Ovary (tissue), 9 donors: ENCODE measurements around the gene ISG20. TPM values are rescaled to one million over a fixed set of nuclear protein-coding genes. Genes with fewer than 3 reads are reported as not detected.

Source experiments
- DNase-seq, 5 donors: peaks; one replicate each; pipeline ENCODE4 v3.0.0-alpha.2; 2019 to 2020
- H3K27ac ChIP-seq, 2 donors: fragments of 200-600 bp; one replicate each; pipeline versions ENCODE4 v1.5.1 to v1.8.0; 2019 to 2022
- H3K27me3 ChIP-seq: fragments of 200-600 bp; one replicate; pipeline ENCODE4 v1.8.0; 2022
- H3K36me3 ChIP-seq: fragments of 200-600 bp; sonication (generic); one replicate; pipeline ENCODE4 v1.5.1; 2019
- H3K4me1 ChIP-seq: one replicate; pipeline ENCODE4 v1.8.1; 2013; ENCODE audit warnings: mild to moderate bottlenecking, moderate library complexity; ENCODE audit not compliant: insufficient read depth
- H3K4me3 ChIP-seq: fragments of 200-600 bp; sonication (generic); one replicate; pipeline ENCODE4 v1.5.1; 2017
- H3K9me3 ChIP-seq, 2 donors: fragments of 200-600 bp in 1 of 2; sonication (generic) in 1 of 2; one replicate each; pipeline versions ENCODE4 v1.5.1 to v1.8.1; 2013 to 2019; ENCODE audit warnings: mild to moderate bottlenecking in 1 of 2, moderate library complexity in 1 of 2
- CTCF ChIP-seq, 3 donors: fragments of 450-650 bp in 2 of 3; fragments of 200-600 bp in 1 of 3; IDR thresholded peaks; one replicate each; pipeline versions ENCODE4 v1.5.1 to v1.8.0; 2016 to 2022; ENCODE audit warnings: antibody characterized with exemption in 3 of 3, mild to moderate bottlenecking in 1 of 3
- EP300 ChIP-seq: sonication (generic); formaldehyde crosslinking; IDR thresholded peaks from one replicate; pipeline ENCODE4 v1.6.1; 2017; ENCODE audit warnings: antibody characterized with exemption
- POLR2A ChIP-seq: fragments of 450-650 bp; IDR thresholded peaks from one replicate; pipeline ENCODE4 v1.6.1; 2017; ENCODE audit warnings: antibody characterized with exemption, mild to moderate bottlenecking, moderate library complexity
- WGBS, 3 donors: extraction: QIAGEN DNeasy Blood & Tissue Kit in 1 of 3; methylation state at CpG; one replicate each; pipeline versions ENCODE4 v1.1.5 to v1.1.7; 2013 to 2017; 5-methylcytosine and 5-hydroxymethylcytosine counted together
- intact Hi-C, 4 donors: fragments of 100-400 bp; cut with DNase I; formaldehyde crosslinking; loops; one replicate each; pipeline versions ENCODE4 v1.11.0 to v1.15.1; 2022 to 2023
- polyA plus RNA-seq, 2 donors: library from polyadenylated mRNA; stranded (reverse); fragments of 200-250 nt in 1 of 2; fragments of 350-450 nt in 1 of 2; fragmentation: Illumina TruSeq in 1 of 2; extraction: RNeasy Lipid Tissue Mini Kit (QIAGEN cat#74804) in 1 of 2; gene quantifications; one replicate each; pipeline ENCODE4 v1.2.3, GENCODE V29; 2013 to 2014
- total RNA-seq, 7 donors: library from RNA; depleted of rRNA in 2 of 7; stranded (reverse); fragments of >200 nt in 2 of 7; fragmentation: NEBNext Ultra II Directional in 3 of 7; extraction: Animal tissue kit (Norgen Biotek cat#: 25700) in 3 of 7; gene quantifications; one replicate each; pipeline versions ENCODE4 v1.1.0 to v1.2.4, GENCODE V29; 2016 to 2023
- donor health status: DM: no; HTN: no; CAD: no; lungs with moderate emphysema.
- donor health status: DM: no; HTN: no; CAD: no.
- donor health status: Bipolar disorder and iron deficiency.
- donor health status: DM: yes; HTN: yes; CAD: no.
- donor health status: DM: no; HTN: no; CAD: no.
- donor health status: DM: yes; HTN: yes; CAD: no.

ISG20 gene
- total and polyA plus RNA-seq, 9 donors, result 0.88 to 58.6 (median 14.5) TPM

DNA sequence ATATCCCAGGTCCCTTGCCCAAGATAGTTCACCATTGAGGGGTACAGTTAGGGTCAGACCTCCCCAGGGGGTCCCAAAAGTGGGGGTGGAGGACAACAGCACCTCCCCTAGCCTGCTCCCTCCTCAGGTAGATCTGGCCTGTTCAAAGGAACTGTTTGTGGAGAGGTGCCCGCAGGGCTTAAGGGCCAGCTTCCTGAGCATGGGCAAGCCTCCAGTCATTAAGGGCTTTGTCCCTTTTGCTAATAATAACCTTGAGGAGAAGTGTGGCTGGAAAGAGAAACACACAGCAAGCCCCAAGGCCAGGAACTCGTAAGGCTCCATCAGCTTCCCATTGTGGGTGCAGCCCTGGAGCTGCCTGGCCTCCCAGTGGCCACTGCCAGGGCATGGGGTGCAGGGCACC, 47.4 kb downstream of the ISG20 start:
- no peak for DNase-seq
- H3K4me3 ChIP-seq, result no peak overlapping the region
- no peaks in the 10 kb centered on the region for H3K27me3 ChIP-seq
- no peak overlapping the region for H3K27ac ChIP-seq
- H3K9me3 ChIP-seq, result no peaks in the 10 kb centered on the region
- 77 to 96% (median 84%) methylated on average over 2 of the region's 2 CpGs for WGBS, 3 donors
- intact Hi-C loops, result no loop called here
- no peaks in the 10 kb centered on the region for H3K36me3 ChIP-seq
- H3K4me1 ChIP-seq, result no peaks in the 10 kb centered on the region
- no peak for TF ChIP-seq POLR2A
- TF ChIP-seq CTCF (IDR thresholded peaks at IDR 0.05), result no peak
- TF ChIP-seq EP300, result no peak

GRCh38 chr15:88688394-88688933, 49.6 kb downstream of the ISG20 start:
- Histone ChIP-seq H3K9me3 (no peaks in the 10 kb centered on the region), H3K4me3 (no peak overlapping the region), H3K36me3 (no peaks in the 10 kb centered on the region), H3K27ac (no peak overlapping the region), H3K27me3 (no peaks in the 10 kb centered on the region), H3K4me1 (no peaks in the 10 kb centered on the region)
- DNase-seq, result no peak
- TF ChIP-seq POLR2A, result no peak
- no peak for TF ChIP-seq EP300
- no peak for TF ChIP-seq CTCF (IDR thresholded peaks at IDR 0.05)
- 81 to 85% (median 84%) methylated on average over 8 of the region's 8 CpGs for WGBS, 3 donors
- intact Hi-C loops, result no loop called here

GRCh38 chr15:88690331-88690730, 51.5 kb downstream of the ISG20 start:
- intact Hi-C loops, result no loop called here
- 81 to 90% (median 90%) methylated on average over 7 of the region's 7 CpGs for WGBS, 3 donors
- Histone ChIP-seq H3K4me3 (no peak overlapping the region), H3K27ac (no peak overlapping the region), H3K36me3 (no peaks in the 10 kb centered on the region), H3K27me3 (no peaks in the 10 kb centered on the region), H3K9me3 (no peaks in the 10 kb centered on the region), H3K4me1 (no peaks in the 10 kb centered on the region)
- DNase-seq, result no peak
- no peak for TF ChIP-seq EP300
- TF ChIP-seq POLR2A, result no peak
- no peak for TF ChIP-seq CTCF (IDR thresholded peaks at IDR 0.05)

DNA sequence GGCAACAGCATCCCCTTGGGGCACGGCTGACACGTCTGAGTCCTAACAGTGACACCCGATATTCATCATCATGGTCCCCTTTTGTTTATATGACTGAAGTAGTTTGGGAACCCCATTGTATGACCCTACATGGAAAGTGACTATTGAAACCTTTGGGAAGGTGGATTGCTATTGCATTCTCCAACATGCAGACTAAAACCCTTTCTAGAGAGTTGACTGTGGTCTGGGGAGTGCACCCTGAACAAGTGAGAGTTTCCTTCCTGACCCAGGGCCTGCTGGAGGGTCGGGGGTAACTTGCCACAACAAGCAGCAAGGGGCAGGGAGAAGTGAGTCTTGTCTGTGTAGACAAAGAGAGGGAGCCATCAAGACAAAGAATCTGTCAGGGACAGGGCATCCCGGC, 54.4 kb downstream of the ISG20 start:
- no peaks in the 10 kb centered on the region for H3K4me1 ChIP-seq
- DNase-seq, result no peak
- TF ChIP-seq CTCF (IDR thresholded peaks at IDR 0.05), result no peak
- TF ChIP-seq POLR2A, result no peak
- no peak for TF ChIP-seq EP300
- H3K9me3 ChIP-seq, result no peaks in the 10 kb centered on the region
- intact Hi-C loops, result no loop called here
- 72 to 76% (median 76%) methylated on average over 5 of the region's 5 CpGs for WGBS, 3 donors
- H3K27me3 ChIP-seq, result no peaks in the 10 kb centered on the region
- H3K4me3 ChIP-seq, result no peak overlapping the region
- no peak overlapping the region for H3K27ac ChIP-seq
- no peaks in the 10 kb centered on the region for H3K36me3 ChIP-seq
